HG03066 (cell line): ENCODE results near the gene KIF25.
"Not testable (repeated sequence)": the region's sequence is repeated elsewhere in the genome, so short reads cannot be mapped to it uniquely, and the experiment has no call there.

ENCODE experiments used
- ATAC-seq: cut with Tn5 transposase; IDR thresholded peaks from one replicate; pipeline ENCODE4 v1.9.1; 2021; ENCODE audit warnings: low read depth; ENCODE audit not compliant: unreplicated experiment

Gene KIF25

DNA sequence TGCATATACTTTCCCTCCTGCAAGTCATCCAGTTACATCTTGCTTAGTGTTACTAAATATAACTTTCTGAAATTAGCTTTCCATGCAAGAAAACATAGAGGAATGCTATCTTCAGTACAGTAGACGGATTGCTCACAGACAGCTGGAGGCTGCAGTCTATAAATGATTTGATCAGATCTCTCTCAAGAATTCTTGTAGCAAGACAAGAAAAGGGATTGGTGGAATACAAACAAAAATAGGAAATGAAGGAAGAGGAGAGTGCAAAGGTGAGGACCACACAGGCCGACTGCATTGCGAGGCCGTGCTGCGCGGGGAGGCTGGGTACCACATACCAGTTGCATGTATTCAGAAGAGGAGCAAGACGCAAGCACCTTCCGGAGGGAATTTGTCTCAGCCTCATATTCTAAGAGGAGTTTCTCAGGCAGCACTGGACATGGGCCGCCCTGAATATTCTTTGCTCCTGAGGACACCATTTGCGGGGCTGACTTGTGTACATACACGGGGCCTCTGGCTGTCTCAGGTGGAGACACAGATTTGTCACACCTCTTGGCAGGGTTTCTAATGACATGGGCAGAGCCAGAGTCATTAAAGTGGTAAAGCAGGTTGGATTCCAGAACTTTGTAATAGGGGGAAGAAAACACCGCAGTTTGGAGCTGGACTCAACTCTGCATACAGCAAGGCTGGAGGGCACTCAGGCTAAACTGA lies 22.7 kb upstream of the KIF25 start:
- no peak for ATAC-seq

DNA sequence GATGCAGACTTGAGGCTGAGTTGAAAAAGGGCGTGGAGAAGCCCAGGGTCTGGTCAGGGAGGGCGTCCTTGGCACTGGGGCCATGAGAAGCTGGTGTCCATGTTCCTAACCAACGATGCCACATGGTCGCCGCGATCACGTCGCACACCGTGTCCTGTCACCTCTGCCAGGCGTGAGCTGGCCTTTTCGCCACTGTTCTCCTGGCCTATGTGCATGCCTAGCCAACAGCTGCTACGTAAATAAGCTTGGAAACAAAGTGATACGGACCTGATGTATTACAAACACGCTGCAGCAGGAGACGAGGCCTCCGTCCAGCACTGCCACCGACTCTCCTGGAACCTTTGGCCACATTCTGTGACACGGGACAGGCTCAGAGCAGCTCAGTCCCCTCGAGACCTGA lies 22.0 kb upstream of the KIF25 start:
- no peak for ATAC-seq

DNA sequence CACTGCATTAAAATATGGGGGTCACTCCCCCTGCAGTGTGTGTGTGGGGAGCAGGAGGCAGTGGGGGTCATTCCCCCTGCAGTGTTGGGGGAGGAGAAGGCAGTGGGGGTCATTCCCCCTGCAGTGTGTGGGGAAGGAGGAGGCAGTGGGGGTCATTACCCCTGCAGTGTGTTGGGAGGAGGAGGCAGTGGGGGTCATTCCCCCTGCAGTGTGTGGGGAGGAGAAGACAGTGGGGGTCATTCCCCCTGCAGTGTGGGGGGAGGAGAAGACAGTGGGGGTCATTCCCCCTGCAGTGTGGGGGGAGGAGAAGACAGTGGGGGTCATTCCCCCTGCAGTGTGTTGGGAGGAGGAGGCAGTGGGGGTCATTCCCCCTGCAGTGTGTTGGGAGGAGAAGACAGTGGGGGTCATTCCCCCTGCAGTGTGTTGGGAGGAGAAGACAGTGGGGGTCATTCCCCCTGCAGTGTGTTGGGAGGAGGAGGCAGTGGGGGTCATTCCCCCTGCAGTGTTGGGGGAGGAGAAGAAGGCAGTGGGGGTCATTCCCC lies 21.3 kb upstream of the KIF25 start:
- not testable (repeated sequence) for ATAC-seq

- no peak for ATAC-seq
Observed at GRCh38 chr6:167976708-167977107, 20.8 kb upstream of the KIF25 start.

DNA sequence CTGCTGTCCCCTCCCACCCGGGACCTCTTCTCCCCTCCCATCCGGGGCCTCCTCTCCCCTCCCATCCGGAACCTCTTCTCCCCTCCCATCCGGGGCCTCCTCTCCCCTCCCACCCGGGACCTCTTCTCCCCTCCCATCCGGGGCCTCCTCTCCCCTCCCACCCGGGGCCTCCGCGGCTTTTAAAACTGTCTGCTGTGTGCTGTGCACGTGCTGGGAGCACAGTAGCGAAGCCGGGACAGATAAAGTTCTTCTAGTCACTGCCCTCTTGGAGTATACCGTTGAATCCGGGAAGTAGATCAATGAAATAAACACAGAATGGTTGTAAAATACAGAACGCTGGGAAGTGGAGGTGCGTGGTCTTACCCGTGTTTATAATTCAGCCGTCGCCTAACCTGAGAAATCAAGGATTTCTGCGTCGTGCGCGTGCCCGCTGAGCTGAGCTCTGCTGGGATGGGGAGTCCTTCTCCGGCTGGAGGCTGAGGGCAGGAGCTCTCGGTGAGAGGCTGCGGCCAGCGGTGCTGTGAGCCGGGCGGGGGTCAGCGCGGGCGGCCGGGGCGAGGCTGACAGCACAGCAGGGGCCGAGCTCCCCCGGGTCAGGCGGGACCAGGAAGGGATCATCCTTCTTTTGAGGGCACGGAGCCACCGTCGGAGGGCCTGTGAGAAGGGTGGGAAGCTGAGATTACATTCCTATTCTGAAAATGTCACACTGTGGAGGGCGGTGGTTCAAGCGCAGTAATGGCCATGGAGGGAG lies 19.6 kb upstream of the KIF25 start:
- ATAC-seq: no peak

DNA sequence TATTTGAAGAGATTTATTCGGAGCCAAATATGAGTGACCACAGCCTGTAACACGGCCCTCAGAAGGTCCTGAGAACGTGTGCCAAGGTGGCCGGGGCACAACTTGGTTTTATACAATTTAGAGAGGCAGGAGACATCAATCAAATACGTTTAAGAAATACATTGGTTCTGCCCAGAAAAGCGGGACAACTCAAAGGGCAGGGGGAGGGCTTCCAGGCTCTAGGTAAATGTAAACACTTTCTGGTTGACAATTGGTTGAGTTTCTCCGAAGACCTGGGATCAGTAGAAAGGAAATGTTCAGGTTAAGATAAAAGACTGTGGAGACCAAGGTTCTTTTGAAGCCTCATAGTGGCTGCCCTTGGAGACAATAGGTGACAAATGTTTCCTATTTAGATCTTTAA lies 18.9 kb upstream of the KIF25 start:
- no peak for ATAC-seq

DNA sequence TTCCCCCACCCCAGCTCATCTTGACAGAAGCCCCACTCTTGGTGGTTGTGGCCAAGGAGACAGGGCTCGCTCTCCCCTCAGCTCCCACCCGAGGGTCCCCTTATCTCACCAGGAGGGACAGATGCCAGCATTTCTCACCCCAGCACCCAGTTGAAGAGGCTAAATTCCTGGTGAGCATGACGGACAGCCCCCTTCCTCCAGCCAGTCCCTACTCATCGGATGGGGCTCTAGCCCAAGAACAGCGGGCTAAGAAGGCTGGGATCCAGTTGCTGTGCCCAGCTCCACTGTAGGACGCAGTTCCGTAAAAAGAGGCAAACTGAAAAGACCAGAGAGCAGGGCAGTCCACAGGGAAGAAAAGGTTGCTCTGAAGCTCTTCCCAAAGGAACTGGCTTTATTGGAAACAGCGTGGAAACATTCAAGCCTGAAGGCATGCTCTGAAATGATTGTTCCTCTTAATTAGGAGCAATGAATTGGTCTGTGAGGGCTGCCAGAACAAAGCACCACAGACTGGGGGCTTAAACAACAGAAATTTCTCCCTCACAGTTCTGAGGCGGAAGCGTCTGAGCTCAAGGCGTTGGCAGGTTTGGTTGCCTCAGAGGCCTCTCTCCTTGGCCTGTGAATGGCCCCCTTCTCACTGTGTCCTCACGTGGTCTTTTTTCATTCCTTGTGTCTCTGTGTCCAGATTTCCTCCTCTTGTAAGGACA lies 17.9 kb upstream of the KIF25 start:
- no peak for ATAC-seq

GRCh38 chr6:167980911-167981580 lies 16.4 kb upstream of the KIF25 start:
- no peak for ATAC-seq

- no peak for ATAC-seq
Observed at GRCh38 chr6:167981916-167982462, 15.5 kb upstream of the KIF25 start.

DNA sequence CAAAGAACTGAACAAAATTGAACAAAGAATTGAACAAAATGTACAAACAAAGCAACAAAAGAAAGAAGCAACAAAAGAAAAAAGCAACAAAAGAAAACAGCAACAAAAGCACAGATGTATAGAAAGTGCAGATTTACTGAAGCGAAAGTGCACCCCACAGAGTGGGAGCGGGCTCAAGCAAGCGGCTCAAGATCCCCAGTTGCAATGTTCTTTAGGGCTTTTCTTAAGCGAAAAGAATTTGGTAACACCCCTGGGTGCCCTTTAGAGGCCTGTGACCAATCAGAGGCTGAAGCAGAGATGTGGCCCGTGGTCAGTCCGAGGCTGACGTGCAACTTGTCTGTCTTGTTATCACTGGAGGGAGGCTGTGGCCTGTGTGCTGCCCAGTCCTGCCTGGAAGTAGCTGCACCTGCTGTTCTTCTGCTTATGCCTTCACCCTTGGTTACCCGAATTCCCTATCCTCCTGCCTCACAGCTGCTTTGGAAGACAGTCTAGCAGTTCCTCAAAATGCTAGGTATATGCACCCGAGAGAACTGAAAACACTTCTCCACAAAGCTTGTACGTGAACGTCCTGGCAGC lies 13.2 kb upstream of the KIF25 start:
- ATAC-seq: no peak

DNA sequence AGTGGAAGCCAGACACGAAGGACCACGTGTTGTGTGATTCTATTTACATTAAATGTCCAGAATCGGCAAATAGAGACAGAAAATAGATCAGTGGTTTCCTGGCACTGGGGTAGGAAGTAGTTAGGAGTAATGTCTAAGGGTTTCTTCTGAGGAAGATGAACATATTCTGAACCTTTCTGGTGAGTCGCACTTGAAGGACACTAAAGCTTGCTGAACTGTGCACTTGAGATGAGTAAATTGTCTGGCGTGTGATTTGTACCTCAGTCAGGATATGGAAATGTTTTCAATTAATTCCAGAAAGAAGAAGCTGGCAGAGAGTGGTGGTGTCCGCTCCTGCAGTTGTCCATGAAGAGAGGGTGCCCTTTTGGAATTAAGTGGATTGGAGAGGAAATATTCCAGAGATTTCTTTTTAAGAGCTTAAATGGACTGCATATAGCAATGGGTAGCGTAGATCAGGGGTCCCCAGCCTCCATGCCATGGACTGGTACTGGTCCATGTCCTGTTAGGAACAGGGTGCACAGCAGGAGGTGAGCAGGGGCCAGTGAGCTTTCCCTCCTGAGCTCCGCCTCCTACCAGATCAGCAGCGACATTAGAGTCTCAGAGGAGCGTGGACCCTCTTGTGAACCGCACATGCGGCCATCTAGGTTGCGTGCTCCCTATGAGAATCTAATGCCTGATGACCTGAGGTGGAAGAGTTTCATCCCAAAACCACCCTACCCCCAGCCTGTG lies 12.4 kb upstream of the KIF25 start:
- no peak for ATAC-seq

- ATAC-seq: no peak
Observed at GRCh38 chr6:167985911-167986595, 11.4 kb upstream of the KIF25 start.

- no peak for ATAC-seq
Observed at GRCh38 chr6:167987396-167988153, 9.9 kb upstream of the KIF25 start.

DNA sequence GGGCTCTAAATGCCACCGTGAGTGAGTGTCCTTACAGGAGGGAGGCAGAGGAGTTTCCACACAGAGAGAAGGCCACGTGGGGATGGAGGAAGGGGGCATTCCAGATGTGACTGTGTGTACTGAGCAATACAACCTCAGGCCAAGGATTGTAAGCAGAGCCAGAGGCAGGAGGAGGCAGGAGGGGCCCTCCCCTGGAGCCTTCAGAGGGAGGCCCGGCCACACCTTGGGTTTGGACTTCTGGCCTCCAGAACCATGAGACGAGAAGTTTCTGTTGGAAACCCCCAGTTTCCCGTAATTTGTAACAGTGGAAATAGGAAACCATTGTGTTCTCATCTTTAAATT lies 9.3 kb upstream of the KIF25 start:
- no peak for ATAC-seq

GRCh38 chr6:167988945-167989841 lies 8.3 kb upstream of the KIF25 start:
- ATAC-seq: no peak

GRCh38 chr6:167990016-167990945 lies 7.2 kb upstream of the KIF25 start:
- ATAC-seq: no peak
